Naive B cell (primary cell): ENCODE data around the gene SEMA6D. TPM values are rescaled to one million over a fixed set of nuclear protein-coding genes. Genes with fewer than 3 reads are reported as not detected.
A peak's percentile ranks its signal among the peaks of the same experiment; 100 is the strongest.

Experiments used
- ATAC-seq, 2 donors: fragments of 150-1000 bp; cut with Tn5 transposase; 2 replicates each; pipeline ENCODE4 v1.10.0; 2021; ENCODE audit warnings: low read depth in 2 of 2, mild to moderate bottlenecking in 2 of 2, moderate library complexity in 2 of 2
- DNase-seq: peaks from one replicate; pipeline ENCODE4 v3.0.0; 2022
- H3K27ac Mint-ChIP-seq, 6 donors: one replicate each; pipeline ENCODE4 v1.8.0; 2020 to 2022; ENCODE audit warnings: mild to moderate bottlenecking in 6 of 6, mixed read lengths in 6 of 6, moderate library complexity in 5 of 6, inconsistent platforms in 2 of 6
- H3K27me3 Mint-ChIP-seq, 3 donors: one replicate each; pipeline ENCODE4 v1.8.0; 2021 to 2022; ENCODE audit warnings: mixed read lengths in 3 of 3, mild to moderate bottlenecking in 1 of 3
- H3K36me3 Mint-ChIP-seq, 2 donors: one replicate each; pipeline ENCODE4 v1.8.0; 2020 to 2022; ENCODE audit warnings: mixed read lengths in 2 of 2, inconsistent platforms in 1 of 2, mild to moderate bottlenecking in 1 of 2
- H3K4me1 Mint-ChIP-seq, 3 donors: one replicate each; pipeline ENCODE4 v1.8.0; 2020 to 2022; ENCODE audit warnings: mixed read lengths in 3 of 3, inconsistent platforms in 1 of 3, mild to moderate bottlenecking in 1 of 3, moderate library complexity in 1 of 3
- H3K4me3 Mint-ChIP-seq, 8 donors: one replicate each; pipeline ENCODE4 v1.8.0; 2020 to 2022; ENCODE audit warnings: mild to moderate bottlenecking in 8 of 8, mixed read lengths in 8 of 8, moderate library complexity in 8 of 8, inconsistent platforms in 2 of 8
- H3K9me3 Mint-ChIP-seq, 7 donors: one replicate each; pipeline ENCODE4 v1.8.0; 2020 to 2022; ENCODE audit warnings: mixed read lengths in 7 of 7, mild to moderate bottlenecking in 5 of 7, inconsistent platforms in 2 of 7, moderate library complexity in 1 of 7
- polyA plus RNA-seq, 6 donors: library from polyadenylated mRNA; unstranded; fragments of 300-500 nt; fragmentation: Illumina TruSeq; gene quantifications; one replicate each; pipeline ENCODE4 v1.2.3, GENCODE V29; 2021; ENCODE audit warnings: low read depth in 6 of 6

The SEMA6D gene
- not detected for polyA plus RNA-seq

- no peaks in the 10 kb centered on the region for H3K36me3 Mint-ChIP-seq
- H3K9me3 Mint-ChIP-seq: peaks cover 0 to 3% (median 0%) of the 10 kb centered on the region in 7 donors
- H3K4me1 Mint-ChIP-seq: peaks cover 5 to 11% (median 8%) of the 10 kb centered on the region in 3 donors
- DNase-seq (no peak), ATAC-seq (no peak)
- H3K27ac Mint-ChIP-seq: peak within 1 kb of the TSS in 1 of 6 donors; percentile 88
- H3K4me3 Mint-ChIP-seq: peak within 1 kb of the TSS in 3 of 8 donors; percentile 27 to 77 (median 69)
- H3K27me3 Mint-ChIP-seq: peaks cover 40 to 65% (median 63%) of the 10 kb centered on the region in 3 donors
Observed at GRCh38 chr15:47717036-47717612, at the start of gene SEMA6D. Gene SEMA6D (plus strand): TSS chr15:47717505. CDS start chr15:47759799, 42,294 bp downstream.

DNA sequence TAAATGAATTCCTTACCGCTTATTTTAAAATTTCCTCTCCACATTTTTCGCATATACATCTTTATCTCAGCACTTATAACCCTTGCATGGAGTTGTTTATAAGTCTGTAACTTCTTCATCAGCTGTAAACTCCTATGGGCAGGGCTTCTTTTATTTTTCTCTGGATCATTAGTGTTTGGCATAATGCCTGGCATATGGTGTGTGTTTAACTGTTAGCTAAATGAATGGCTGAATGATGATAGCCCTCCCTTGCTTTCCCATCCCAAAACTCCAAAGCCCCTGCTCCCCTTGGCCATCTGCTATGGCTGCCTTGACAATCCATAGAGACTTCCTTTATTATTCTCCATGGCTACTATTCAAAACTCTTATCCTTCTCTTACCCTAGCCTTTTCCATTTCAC lies 48.1 kb upstream of the SEMA6D start:
- Mint-ChIP-seq H3K9me3 (peaks cover 0 to 8% (median 0%) of the 10 kb centered on the region in 7 donors), H3K4me3 (no peak overlapping the region), H3K27ac (no peak overlapping the region), H3K27me3 (peaks cover 0 to 5% (median 0%) of the 10 kb centered on the region in 3 donors), H3K36me3 (no peaks in the 10 kb centered on the region), H3K4me1 (no peaks in the 10 kb centered on the region)
- ATAC-seq: no peak
- DNase-seq: no peak

DNA sequence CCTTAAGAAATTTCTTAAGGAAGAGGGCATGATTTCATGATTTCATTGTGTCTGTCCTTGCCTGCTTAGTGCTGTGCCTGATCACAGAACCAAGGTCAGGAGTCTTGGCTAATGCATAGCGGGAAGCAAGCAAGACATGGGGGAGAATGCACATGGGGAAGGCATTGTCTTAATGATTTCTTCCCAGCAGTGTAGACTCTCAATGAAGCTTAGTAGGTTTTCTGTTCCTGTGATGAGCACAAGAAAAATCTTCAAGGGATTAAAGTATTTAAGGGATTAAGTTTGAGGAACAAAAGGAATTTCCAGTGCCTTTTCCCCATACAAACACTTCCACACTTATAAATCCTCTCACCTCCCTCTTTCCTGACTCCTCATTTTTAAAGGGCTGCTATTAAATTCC lies 46.9 kb upstream of the SEMA6D start:
- peaks cover 0 to 5% (median 0%) of the 10 kb centered on the region in 7 donors for H3K9me3 Mint-ChIP-seq

DNA sequence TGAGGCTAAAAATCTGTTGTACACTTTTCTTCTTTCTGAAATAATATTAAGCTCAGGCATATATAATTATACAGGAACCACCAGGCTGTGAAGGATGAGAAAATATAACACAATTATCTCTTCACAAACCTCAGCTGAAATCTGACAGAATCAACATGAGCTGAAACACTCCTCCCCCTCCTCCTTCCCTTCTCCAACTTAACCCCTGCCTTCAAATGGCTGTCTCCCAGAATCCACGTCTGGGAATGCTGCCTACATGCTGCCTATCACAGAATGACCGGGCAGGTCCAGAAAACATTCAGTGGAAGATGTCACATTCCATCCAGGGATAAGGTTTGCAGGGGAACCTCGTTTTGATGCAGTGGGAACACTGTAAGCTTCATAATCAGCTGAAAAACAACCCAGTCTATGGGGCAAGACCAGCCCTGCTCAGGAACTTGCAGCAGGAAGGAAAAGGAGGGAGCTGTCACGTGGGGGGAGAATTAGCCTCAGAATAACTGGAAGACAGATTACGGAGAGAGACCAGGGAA lies 44.0 kb upstream of the SEMA6D start:
- ATAC-seq: no peak
- Mint-ChIP-seq H3K36me3 (no peaks in the 10 kb centered on the region), H3K4me1 (no peaks in the 10 kb centered on the region), H3K9me3 (peaks cover 0 to 5% (median 0%) of the 10 kb centered on the region in 7 donors), H3K4me3 (no peak overlapping the region), H3K27me3 (peaks cover 0 to 5% (median 0%) of the 10 kb centered on the region in 3 donors), H3K27ac (no peak overlapping the region)
- DNase-seq: no peak

More for the DNA sequence above, 46.9 kb upstream of the SEMA6D start:
- no peak overlapping the region for H3K27ac Mint-ChIP-seq
- H3K36me3 Mint-ChIP-seq: no peaks in the 10 kb centered on the region
- ATAC-seq: no peak
- no peaks in the 10 kb centered on the region for H3K4me1 Mint-ChIP-seq
- peaks cover 0 to 5% (median 0%) of the 10 kb centered on the region in 3 donors for H3K27me3 Mint-ChIP-seq
- no peak for DNase-seq
- no peak overlapping the region for H3K4me3 Mint-ChIP-seq

- Mint-ChIP-seq H3K4me1 (no peaks in the 10 kb centered on the region), H3K36me3 (no peaks in the 10 kb centered on the region), H3K27ac (no peak overlapping the region), H3K9me3 (no peaks in the 10 kb centered on the region), H3K4me3 (no peak overlapping the region), H3K27me3 (peaks cover 0 to 5% (median 0%) of the 10 kb centered on the region in 3 donors)
- ATAC-seq (no peak), DNase-seq (no peak)
Observed at GRCh38 chr15:47674586-47675232, 42.6 kb upstream of the SEMA6D start.

GRCh38 chr15:47675735-47676134 lies 41.6 kb upstream of the SEMA6D start:
- H3K27me3 Mint-ChIP-seq: peaks cover 0 to 5% (median 0%) of the 10 kb centered on the region in 3 donors
- no peaks in the 10 kb centered on the region for H3K9me3 Mint-ChIP-seq
- ATAC-seq: no peak
- DNase-seq: no peak
- H3K4me1 Mint-ChIP-seq: no peaks in the 10 kb centered on the region
- H3K36me3 Mint-ChIP-seq: no peaks in the 10 kb centered on the region
- H3K27ac Mint-ChIP-seq: no peak overlapping the region
- H3K4me3 Mint-ChIP-seq: no peak overlapping the region

DNA sequence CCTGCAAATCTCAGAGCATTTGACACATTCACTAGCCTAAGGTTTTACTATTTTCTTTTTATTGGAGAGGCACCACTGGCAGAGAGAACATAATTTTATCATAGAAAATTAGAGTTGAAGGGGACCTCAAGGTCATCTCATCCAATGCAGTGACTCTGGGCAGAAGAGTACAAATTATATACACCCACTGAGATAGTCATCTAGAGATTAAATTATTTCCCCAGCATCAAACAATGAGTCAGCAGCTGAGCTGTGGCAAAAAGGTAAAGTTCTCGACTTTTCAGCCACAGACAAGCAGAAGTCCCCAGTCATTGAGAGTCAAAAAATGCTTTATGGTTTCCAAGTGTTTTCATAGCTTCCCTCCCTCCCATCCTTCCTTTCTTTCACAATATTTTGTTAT lies 39.3 kb upstream of the SEMA6D start:
- H3K9me3 Mint-ChIP-seq: peaks cover 0 to 2% (median 0%) of the 10 kb centered on the region in 7 donors
- H3K27me3 Mint-ChIP-seq: no peaks in the 10 kb centered on the region
- ATAC-seq: no peak
- no peaks in the 10 kb centered on the region for H3K4me1 Mint-ChIP-seq
- H3K4me3 Mint-ChIP-seq: no peak overlapping the region
- no peak overlapping the region for H3K27ac Mint-ChIP-seq
- no peaks in the 10 kb centered on the region for H3K36me3 Mint-ChIP-seq
- DNase-seq: no peak

- peaks cover 0 to 7% (median 0%) of the 10 kb centered on the region in 7 donors for H3K9me3 Mint-ChIP-seq
- no peak overlapping the region for H3K4me3 Mint-ChIP-seq
- no peaks in the 10 kb centered on the region for H3K4me1 Mint-ChIP-seq
- DNase-seq (no peak), ATAC-seq (no peak)
- no peaks in the 10 kb centered on the region for H3K36me3 Mint-ChIP-seq
- peaks cover 0 to 5% (median 0%) of the 10 kb centered on the region in 3 donors for H3K27me3 Mint-ChIP-seq
- H3K27ac Mint-ChIP-seq: no peak overlapping the region
Observed at GRCh38 chr15:47682661-47683060, 34.6 kb upstream of the SEMA6D start.

DNA sequence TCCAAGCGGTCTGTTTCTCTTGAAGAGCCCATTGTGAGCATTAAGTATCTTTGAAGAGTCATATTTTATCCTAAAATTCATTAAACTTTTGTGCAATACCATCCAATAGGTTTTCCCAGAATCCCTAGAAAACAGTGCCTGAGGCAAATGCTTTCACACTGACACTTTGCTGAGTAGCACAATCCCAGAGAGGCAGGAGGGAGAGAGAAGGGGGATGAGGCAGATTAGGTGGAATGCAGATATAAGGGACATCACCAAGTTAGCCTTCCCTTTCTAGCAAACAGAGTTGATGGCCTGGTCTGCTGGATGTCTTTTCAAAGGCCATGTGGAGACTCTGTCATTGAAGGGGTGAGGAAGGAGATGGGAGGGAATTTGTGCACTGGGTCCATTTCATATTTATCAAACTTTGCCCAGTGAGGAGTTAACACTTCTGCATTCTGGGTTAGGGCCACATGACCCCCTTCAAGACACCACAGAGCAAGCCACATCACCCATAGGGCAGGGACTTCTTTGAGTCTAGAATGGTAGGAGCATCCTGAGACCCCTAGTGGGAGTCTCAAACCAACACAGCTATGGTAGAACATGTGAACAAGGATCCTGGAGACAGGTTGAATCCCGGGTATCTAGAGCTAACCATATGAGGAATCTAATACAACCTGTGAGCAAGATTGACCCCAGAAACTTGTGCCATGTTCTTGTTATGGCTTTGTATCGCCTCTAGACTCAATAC lies 32.0 kb upstream of the SEMA6D start:
- Mint-ChIP-seq H3K9me3 (peaks cover 0 to 8% (median 0%) of the 10 kb centered on the region in 7 donors), H3K4me1 (no peaks in the 10 kb centered on the region), H3K27me3 (peaks cover 0 to 5% (median 0%) of the 10 kb centered on the region in 3 donors), H3K36me3 (no peaks in the 10 kb centered on the region), H3K4me3 (no peak overlapping the region), H3K27ac (peak overlapping the region in 1 of 6 donors; percentile 30)
- ATAC-seq (no peak), DNase-seq (no peak)

DNA sequence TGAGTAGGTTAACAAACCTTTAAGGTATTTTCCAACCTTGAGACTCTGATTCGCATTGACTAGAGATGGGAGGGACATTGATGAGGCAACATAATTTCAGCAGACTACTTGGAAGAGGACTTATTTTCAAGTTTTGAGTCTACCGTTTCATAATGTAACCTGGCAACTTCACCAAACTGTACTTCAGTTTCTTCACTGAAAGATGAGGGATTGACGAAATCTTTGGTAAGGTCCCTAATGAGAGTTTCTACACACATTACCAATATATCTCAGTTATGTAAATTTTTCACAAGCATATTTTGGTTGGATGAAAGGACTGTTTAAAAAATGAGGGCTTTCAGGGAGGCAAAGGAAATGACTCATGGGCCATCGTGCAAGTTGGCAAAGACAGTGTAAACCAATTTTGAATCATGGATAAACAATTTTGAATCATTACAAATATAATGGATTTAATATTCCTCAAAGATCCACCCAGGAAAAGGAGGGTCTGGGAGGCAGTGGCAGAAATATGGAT lies 28.7 kb upstream of the SEMA6D start:
- no peak for DNase-seq
- Mint-ChIP-seq H3K27ac (no peak overlapping the region), H3K27me3 (peaks cover 0 to 5% (median 0%) of the 10 kb centered on the region in 3 donors), H3K9me3 (peaks cover 0 to 8% (median 0%) of the 10 kb centered on the region in 7 donors), H3K4me3 (no peak overlapping the region), H3K4me1 (no peaks in the 10 kb centered on the region), H3K36me3 (no peaks in the 10 kb centered on the region)
- no peak for ATAC-seq

DNA sequence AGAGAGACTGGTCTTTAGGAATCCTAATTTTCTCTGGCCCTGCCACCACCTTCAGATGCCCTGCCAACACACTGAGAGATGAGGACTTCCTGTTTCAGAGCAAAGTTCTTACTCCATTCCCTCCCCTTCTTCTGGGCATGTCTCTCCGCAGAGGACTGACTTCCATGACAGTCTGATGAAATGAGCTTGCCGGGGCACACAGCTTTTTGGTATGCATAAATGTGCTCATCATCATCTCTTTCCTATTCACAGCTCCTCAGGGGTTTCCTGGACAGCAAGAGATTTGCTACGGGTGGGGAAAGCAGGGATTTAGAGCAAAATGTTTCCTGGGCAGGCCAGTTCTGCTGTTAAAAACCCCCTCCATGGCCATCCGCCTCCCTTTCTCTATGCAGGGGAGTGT lies 27.6 kb upstream of the SEMA6D start:
- Mint-ChIP-seq H3K9me3 (peaks cover 0 to 8% (median 0%) of the 10 kb centered on the region in 7 donors), H3K36me3 (no peaks in the 10 kb centered on the region), H3K27ac (no peak overlapping the region), H3K27me3 (peaks cover 0 to 5% (median 0%) of the 10 kb centered on the region in 3 donors), H3K4me3 (peak overlapping the region in 1 of 8 donors; percentile 10), H3K4me1 (no peaks in the 10 kb centered on the region)
- no peak for ATAC-seq
- no peak for DNase-seq

DNA sequence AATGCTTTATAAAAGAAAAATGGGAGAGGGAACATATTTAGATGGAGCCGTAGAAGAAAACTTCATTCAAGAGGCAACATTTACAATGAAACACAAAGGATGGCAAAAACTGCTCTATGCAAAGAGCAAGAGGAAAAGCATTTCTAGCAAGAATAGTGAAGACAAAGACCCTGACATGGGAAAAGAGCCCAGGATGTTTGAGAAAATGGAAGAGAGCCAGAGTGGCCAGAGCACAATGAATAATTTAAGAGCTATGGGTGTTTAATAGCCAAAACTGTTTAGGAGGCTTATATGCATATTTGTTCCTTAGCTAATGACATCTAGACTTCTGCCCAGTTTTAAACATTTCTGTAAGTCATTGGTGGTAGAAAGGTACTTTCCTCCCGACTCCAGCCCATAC lies 25.4 kb upstream of the SEMA6D start:
- H3K27me3 Mint-ChIP-seq: peaks cover 0 to 3% (median 0%) of the 10 kb centered on the region in 3 donors
- H3K9me3 Mint-ChIP-seq: peaks cover 0 to 8% (median 0%) of the 10 kb centered on the region in 7 donors
- DNase-seq (no peak), ATAC-seq (no peak)
- H3K36me3 Mint-ChIP-seq: no peaks in the 10 kb centered on the region
- H3K27ac Mint-ChIP-seq: no peak overlapping the region
- H3K4me3 Mint-ChIP-seq: no peak overlapping the region
- no peaks in the 10 kb centered on the region for H3K4me1 Mint-ChIP-seq

GRCh38 chr15:47696351-47696750 lies 21.0 kb upstream of the SEMA6D start:
- ATAC-seq: no peak
- Mint-ChIP-seq H3K27ac (no peak overlapping the region), H3K4me1 (no peaks in the 10 kb centered on the region), H3K9me3 (peaks cover 0 to 2% (median 0%) of the 10 kb centered on the region in 7 donors), H3K36me3 (no peaks in the 10 kb centered on the region), H3K27me3 (peaks cover 0 to 3% (median 0%) of the 10 kb centered on the region in 3 donors), H3K4me3 (no peak overlapping the region)
- DNase-seq: no peak
